HG03575 (cell line): ENCODE measurements around the gene CCDC194.

Experiments used
- ATAC-seq: cut with Tn5 transposase; IDR thresholded peaks from one replicate; pipeline ENCODE4 v1.9.1; 2021; ENCODE audit not compliant: unreplicated experiment, insufficient number of reproducible peaks, low FRiP score; ENCODE audit errors: extremely low read depth

Gene CCDC194

GRCh38 chr19:17393914-17394313 is at the start of gene CCDC194:
TSS of gene CCDC194 (minus strand) at chr19:17394196. CDS start at chr19:17394158, 38 bp downstream.
- no peak for ATAC-seq

GRCh38 chr19:17441241-17442021 is 47.4 kb upstream of the CCDC194 start:
- ATAC-seq, result no peak

GRCh38 chr19:17436874-17437267 is 42.9 kb upstream of the CCDC194 start:
- no peak for ATAC-seq

- ATAC-seq, result no peak
These were observed 42.3 kb upstream of the CCDC194 start for GRCh38 chr19:17436094-17436873.

- no peak for ATAC-seq
These were observed 41.2 kb upstream of the CCDC194 start for GRCh38 chr19:17435218-17435617.

- ATAC-seq, result no peak
These were observed 37.4 kb upstream of the CCDC194 start for GRCh38 chr19:17431417-17431816.

- ATAC-seq, result no peak
These were observed 35.7 kb upstream of the CCDC194 start for GRCh38 chr19:17429641-17430113.

GRCh38 chr19:17424743-17425365 is 30.9 kb upstream of the CCDC194 start:
- no peak for ATAC-seq

- no peak for ATAC-seq
These were observed 29.6 kb upstream of the CCDC194 start for GRCh38 chr19:17423429-17424208.

- ATAC-seq, result no peak
These were observed 27.9 kb upstream of the CCDC194 start for GRCh38 chr19:17421942-17422341.

GRCh38 chr19:17420475-17420924 is 26.5 kb upstream of the CCDC194 start:
- ATAC-seq, result no peak

- ATAC-seq, result no peak
These were observed 25.9 kb upstream of the CCDC194 start, which contains the start of gene MVB12A for GRCh38 chr19:17419621-17420474. TSS of gene MVB12A (plus strand) at chr19:17420047. CDS start at chr19:17420136, 89 bp downstream.

- ATAC-seq, result no peak
These were observed 25.2 kb upstream of the CCDC194 start for GRCh38 chr19:17419154-17419620.

GRCh38 chr19:17418710-17419109 is 24.7 kb upstream of the CCDC194 start:
- ATAC-seq, result no peak

- no peak for ATAC-seq
These were observed 21.1 kb upstream of the CCDC194 start for GRCh38 chr19:17415121-17415520.

- ATAC-seq, result no peak
These were observed 20.1 kb upstream of the CCDC194 start for GRCh38 chr19:17414097-17414496.

GRCh38 chr19:17411801-17412200 is 17.8 kb upstream of the CCDC194 start:
- no peak for ATAC-seq

GRCh38 chr19:17409990-17410389 is 16.0 kb upstream of the CCDC194 start:
- ATAC-seq, result no peak
